NCI-H1417 (cell line): ENCODE results near the gene BMP6.
A peak's percentile ranks its signal among the peaks of the same experiment; 100 is the strongest.

Experiments
- DNase-seq, 3 experiments: peaks; one replicate each; lab custom pipeline; 2025; lab: John Stamatoyannopoulos, UW

The BMP6 gene

DNA sequence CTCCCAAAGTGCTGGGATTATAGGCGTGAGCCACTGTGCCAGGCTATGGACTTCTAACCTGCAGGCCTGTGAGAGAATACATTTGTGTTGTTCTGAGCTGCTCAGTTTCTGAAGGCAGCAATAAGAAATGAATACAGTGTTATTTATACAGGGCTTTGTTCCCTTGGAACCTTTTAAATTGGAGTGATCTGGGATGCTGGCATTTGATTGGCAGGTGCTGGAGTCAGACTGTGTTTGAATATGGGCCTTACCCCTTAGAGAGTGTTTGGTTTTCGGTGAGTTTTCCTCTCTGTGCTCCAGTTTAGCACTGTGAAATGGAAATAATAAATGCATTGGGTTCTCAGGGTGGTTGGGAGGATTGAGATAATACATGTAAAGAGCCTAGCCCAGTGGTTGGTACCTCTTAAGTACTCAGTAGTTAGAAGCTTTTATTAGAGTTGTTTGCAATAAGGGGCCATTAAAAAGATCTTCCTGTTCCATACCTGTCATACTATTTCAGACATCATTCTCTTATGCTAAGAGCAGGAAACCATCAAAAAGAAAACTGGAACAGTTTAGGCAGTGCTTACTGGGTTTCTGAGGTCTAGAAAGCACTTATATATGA is 22.1 kb downstream of the BMP6 start:
- DNase-seq, result peak in 2 of 3 experiments; percentile 4 to 20

GRCh38 chr6:7749478-7749877 is 23.6 kb downstream of the BMP6 start:
- DNase-seq, result no peak

GRCh38 chr6:7750197-7750596 is 24.3 kb downstream of the BMP6 start:
- DNase-seq, result no peak

DNA sequence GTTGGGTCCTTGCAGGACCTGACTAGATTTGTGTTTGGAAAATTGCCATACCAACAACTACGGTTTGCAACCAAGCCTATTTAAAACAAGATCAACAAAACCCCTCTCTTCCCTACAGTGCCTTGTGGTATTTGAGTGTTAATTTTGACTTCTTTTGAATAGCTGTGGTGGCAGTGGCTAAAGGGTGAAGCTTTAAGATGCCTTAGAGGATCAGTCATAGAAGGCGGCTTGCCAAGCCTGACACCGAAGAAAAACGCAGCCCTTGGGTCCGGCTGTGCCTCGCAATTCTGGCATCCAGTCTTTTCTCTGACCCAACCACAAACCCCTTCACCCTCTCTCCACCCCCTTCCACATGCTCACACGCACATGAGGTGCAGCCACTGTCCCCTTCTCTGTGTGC is 32.6 kb downstream of the BMP6 start:
- DNase-seq, result no peak

- no peak for DNase-seq
Measured at GRCh38 chr6:7759320-7759719, 33.4 kb downstream of the BMP6 start.

- DNase-seq, result no peak
Measured at GRCh38 chr6:7761051-7761450, 35.2 kb downstream of the BMP6 start.

- DNase-seq, result no peak
Measured at GRCh38 chr6:7762760-7763159, 36.9 kb downstream of the BMP6 start.

DNA sequence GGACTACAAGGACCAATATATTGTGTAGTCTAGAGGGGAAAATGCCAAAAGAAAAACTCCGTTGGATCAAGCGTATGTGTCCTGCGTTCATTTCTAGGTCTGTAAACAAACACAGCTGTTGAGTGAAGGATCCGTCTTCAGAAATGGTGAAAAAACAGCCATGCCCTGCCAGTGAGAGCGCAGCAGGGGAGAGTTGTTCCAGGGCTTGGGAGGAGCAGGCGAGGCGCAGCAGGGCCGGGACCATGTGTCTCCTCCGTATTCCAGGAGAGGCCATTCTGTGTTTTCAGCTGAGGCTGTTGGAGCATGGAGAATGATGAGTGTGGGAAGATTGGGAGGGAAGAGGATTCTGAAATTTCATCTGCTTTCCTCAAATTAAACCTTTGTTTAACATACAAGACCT is 38.0 kb downstream of the BMP6 start:
- peak; percentile 20 to 58 (median 52) for DNase-seq

- no peak for DNase-seq
Measured at GRCh38 chr6:7765575-7766325, 39.9 kb downstream of the BMP6 start.

GRCh38 chr6:7769702-7770101 is 43.8 kb downstream of the BMP6 start:
- peak in 1 of 3 experiments; percentile 20 for DNase-seq

- DNase-seq, result no peak
Measured at GRCh38 chr6:7770111-7770510, 44.2 kb downstream of the BMP6 start.

DNA sequence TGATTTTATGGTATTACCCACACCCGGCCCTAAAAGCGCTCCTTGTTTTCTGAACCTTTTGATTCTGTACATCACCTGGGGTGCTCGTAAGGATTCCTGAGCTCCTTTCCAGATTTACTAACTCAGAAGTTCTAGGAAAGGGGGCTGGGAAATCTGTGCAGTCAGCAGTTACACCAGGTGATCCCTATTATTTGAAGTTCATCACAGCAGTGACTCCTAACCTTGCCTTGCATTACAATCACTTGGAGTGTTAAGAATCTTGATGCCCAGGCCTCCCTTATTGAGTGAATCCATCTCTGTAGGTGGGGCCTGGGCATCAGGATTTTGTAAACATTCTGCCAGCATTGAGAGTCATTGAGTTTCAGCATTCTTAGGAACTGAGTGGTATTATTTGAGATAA is 44.7 kb downstream of the BMP6 start:
- DNase-seq, result no peak

GRCh38 chr6:7773322-7773721 is 47.4 kb downstream of the BMP6 start:
- no peak for DNase-seq

DNA sequence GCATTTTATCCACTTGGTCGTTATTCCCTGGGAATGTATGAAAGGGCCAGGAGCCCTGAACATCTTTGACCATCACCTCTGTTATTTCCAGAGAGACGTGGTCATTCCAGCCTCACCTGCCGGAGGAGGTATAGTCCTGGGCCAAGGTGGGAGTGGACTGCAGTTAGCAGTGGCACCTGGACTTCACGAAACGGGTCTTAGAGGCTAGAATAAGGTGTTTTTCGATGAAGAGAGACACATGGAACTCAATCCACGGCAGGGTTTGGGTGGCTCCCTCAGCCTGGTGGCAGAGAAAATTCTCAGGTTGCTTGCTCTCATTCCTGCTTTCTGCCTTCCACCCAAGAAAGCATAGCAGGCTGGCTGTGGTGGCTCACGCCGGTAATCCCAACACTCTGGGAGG is 48.0 kb downstream of the BMP6 start:
- no peak for DNase-seq

GRCh38 chr6:7776509-7776908 is 50.6 kb downstream of the BMP6 start:
- no peak for DNase-seq

DNA sequence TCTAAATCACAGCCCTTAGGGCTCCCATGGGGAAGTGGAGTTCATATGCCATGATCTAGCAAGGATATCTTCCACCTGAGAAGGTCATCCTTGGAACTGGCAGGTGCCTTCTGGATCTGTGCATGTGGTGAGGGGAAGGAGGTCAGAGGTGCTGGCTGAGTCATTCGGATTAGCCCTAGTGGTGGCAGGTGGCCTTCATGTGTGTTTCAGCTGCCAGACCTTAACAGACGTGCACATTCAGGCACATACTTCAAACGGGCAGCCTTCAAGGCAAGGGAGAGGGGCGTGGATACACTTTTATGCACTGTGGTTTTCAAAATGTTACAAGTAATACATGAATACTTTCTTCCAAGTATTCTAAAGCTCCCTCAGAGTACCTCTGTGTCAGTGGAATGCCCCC is 51.2 kb downstream of the BMP6 start:
- no peak for DNase-seq

DNA sequence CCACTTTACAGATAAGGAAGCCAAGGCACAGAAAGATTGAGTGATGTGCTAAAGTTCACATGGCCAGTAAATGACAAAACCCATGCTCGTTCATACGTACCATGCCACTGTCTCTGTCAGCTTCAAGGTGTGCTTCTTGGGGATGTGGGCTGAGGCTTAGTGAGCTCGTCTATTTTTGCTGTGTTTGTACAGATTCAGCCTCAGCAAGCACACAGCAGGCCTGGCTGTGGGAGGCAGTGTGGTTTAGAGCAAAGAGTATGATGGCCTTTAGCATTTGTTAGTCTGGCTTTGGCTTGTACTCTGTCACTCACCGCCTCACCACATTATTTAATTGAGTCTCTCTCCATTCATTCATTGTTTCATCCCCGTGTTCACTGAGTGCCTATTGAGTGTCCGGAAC is 55.3 kb downstream of the BMP6 start:
- no peak for DNase-seq

GRCh38 chr6:7784248-7784647 is 58.3 kb downstream of the BMP6 start:
- DNase-seq, result no peak

DNA sequence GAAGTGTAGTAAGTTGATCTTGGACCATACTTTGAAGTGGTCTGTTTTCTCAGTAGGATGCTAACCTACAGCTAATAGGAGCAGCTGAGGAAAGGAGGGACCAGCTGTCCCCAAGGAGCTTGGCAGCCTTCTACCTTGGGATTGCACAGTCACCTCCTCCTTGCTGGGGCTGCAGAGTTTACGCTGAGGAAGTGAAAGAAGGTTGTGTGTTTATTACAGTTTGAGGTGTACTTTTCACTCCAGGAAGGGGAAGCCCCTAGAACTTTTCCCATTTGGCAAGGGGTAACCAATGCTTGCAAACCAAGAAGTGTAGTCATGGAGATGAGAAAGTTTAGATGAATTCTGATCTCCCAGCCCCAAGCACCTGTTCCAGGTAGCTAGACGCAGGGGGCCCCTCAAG is 58.8 kb downstream of the BMP6 start:
- no peak for DNase-seq

DNA sequence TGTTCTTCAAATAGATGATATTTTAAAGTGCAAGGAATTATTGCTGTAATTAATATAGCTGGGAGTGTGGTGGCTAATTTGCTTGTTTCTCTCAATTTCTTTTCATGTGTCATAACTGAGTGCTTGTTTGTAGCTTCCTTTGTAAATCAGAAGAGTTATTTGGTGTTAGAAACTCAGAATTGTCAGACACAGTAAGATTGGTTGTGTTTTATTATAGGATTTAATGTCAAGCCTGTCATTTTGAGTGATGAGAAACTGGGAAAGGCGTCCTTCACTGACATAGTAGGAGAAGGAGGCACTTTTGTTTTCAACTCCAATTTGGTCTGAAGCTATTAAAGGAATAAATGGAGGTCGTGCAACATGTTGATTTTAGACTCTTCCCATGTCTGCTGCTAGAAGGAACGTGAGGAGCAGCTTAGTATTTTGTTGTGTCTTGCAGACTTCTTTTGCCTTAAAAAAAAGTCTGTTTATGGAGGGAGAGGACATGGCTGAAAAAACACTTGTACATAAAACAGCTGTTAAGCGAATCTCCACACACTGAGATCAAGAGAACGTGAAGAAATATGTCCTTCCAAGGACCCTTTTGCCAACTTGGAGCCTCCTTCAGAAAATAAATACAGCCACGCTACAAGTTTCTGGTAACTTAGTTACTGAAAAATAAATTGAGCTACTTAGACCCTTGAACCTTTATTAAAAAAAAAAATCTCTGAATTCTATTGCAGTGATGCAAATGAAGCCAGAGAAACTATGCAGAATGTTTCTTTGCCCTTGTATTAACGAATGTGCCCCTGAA is 59.5 kb downstream of the BMP6 start:
- peak in 1 of 3 experiments; percentile 2 for DNase-seq

DNA sequence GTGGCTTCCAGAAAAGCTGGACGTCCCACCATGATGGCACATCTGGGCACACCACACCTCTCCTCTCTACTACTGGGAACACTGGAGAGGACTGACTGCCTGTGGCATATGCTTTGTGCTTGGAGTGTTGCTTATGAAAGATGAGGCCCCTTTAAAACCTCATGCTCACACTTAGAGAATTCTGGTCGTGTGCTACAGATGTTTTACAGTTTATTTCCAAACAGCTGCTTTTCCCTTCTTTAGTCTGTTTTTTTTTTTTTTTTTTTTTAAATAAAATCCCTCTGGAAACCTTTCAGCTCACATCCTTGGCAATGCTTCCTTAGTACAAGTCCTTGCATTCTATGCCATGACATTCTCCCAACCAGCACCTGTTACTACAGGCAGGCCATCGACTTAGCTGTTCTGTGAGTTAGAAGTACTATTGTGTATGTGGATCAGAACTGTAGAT is 60.3 kb downstream of the BMP6 start:
- no peak for DNase-seq

- no peak for DNase-seq
Measured at GRCh38 chr6:7787137-7787608, 61.3 kb downstream of the BMP6 start.

DNA sequence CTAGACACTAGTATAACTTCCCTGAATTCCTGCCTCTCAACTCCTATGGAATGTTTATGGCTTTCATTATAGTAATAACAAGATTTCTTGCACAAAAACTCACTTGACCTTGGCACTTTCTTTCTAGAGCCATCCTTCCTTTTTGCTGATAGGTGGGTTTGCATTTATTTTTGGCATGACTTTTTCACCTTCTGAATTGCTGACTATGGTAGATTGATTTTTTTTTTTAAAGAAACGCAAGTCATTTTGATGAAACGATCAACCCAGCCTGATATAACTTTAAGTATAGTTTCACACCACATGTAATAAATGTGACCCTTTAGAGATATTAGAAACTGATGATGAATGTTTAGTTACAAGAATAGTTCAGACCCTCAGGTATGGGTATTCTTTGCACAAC is 61.8 kb downstream of the BMP6 start:
- no peak for DNase-seq
